H1 (cell line): Measurements from ENCODE around the gene OMA1. TPM values are rescaled to one million over a fixed set of nuclear protein-coding genes. Genes with fewer than 3 reads are reported as not detected.

Experiments
- CTCF ChIA-PET: fragments of 300-600 bp; sonication (Branson Sonifier 250); formaldehyde crosslinking; loops from one replicate; lab custom pipeline; 2021; ENCODE audit not compliant: partially characterized antibody; lab: Charles Lee
- POLR2A ChIA-PET: fragments of 300-600 bp; sonication (Branson Sonifier 250); formaldehyde crosslinking; loops from one replicate; lab custom pipeline; 2021; ENCODE audit warnings: inconsistent platforms; ENCODE audit not compliant: partially characterized antibody; lab: Charles Lee
- DNase-seq, 2 experiments: peaks; one replicate each; pipeline versions ENCODE4 v3.0.0 to v3.0.0-alpha.2; 2010 to 2022; ENCODE audit warnings: low spot score in 2 of 2, low read depth in 1 of 2, mixed read lengths in 1 of 2
- FAIRE-seq: peaks from 2 replicates; lab custom pipeline; 2011; peaks lifted over from hg19 to GRCh38; lab: Jason Lieb, UNC
- H2AFZ ChIP-seq: 2 replicates; pipeline ENCODE4 v1.8.1; 2012; ENCODE audit warnings: low read length, inconsistent platforms
- H2AK5ac ChIP-seq: 2 replicates; pipeline ENCODE4 v1.6.1; 2013; ENCODE audit warnings: low read depth, low read length
- H2BK120ac ChIP-seq: replicated peaks from 2 replicates; pipeline ENCODE3; 2013; ENCODE audit warnings: low read depth, low read length, inconsistent platforms
- H2BK12ac ChIP-seq: 2 replicates; pipeline ENCODE4 v1.6.1; 2013; ENCODE audit warnings: low read depth, low read length
- H2BK15ac ChIP-seq: 2 replicates; pipeline ENCODE4 v1.6.1; 2013; ENCODE audit warnings: low read length
- H2BK20ac ChIP-seq: 2 replicates; pipeline ENCODE4 v1.6.1; 2013; ENCODE audit warnings: low read length
- H2BK5ac ChIP-seq: 2 replicates; pipeline ENCODE4 v1.6.1; 2013; ENCODE audit warnings: low read depth, low read length
- H3K14ac ChIP-seq: 2 replicates; pipeline ENCODE4 v1.6.1; 2013; ENCODE audit warnings: inconsistent platforms; ENCODE audit not compliant: insufficient read length
- H3K18ac ChIP-seq: 2 replicates; pipeline ENCODE4 v1.6.1; 2013; ENCODE audit warnings: low read length; ENCODE audit errors: extremely low read depth
- H3K23ac ChIP-seq: 2 replicates; pipeline ENCODE4 v1.6.1; 2013; ENCODE audit warnings: inconsistent platforms; ENCODE audit not compliant: insufficient read length
- H3K23me2 ChIP-seq: 2 replicates; pipeline ENCODE4 v1.6.1; 2013; ENCODE audit warnings: low read depth, low read length
- H3K27ac ChIP-seq: 2 replicates; pipeline ENCODE4 v1.6.1; 2011; ENCODE audit warnings: low read depth, low read length, inconsistent platforms
- H3K27me3 ChIP-seq, 4 experiments: replicated peaks in 1 of 4; 1 replicate in 1 of 4; 2 replicates in 3 of 4; pipeline versions ENCODE4 v1.6.1 to v1.8.1; 2011 to 2013; ENCODE audit warnings: low read length in 3 of 4, mild to moderate bottlenecking in 3 of 4, inconsistent platforms in 2 of 4, mixed read lengths in 2 of 4, moderate library complexity in 1 of 4; ENCODE audit not compliant: control insufficient read depth in 3 of 4, insufficient read depth in 3 of 4; ENCODE audit errors: extremely low read depth in 1 of 4
- H3K36me3 ChIP-seq, 4 experiments: 2 replicates each; pipeline versions ENCODE4 v1.6.1 to v1.8.1; 2011 to 2013; ENCODE audit warnings: mild to moderate bottlenecking in 4 of 4, low read length in 3 of 4, moderate library complexity in 2 of 4, control low read depth in 1 of 4, inconsistent platforms in 1 of 4; ENCODE audit not compliant: insufficient read depth in 4 of 4, control insufficient read depth in 2 of 4
- H3K4ac ChIP-seq: replicated peaks from 2 replicates; pipeline ENCODE3; 2013; ENCODE audit warnings: low read length, low read depth, mixed read lengths, inconsistent platforms; ENCODE audit not compliant: insufficient read length
- H3K4me1 ChIP-seq, 4 experiments: replicated peaks in 1 of 4; 1 replicate in 1 of 4; 2 replicates in 3 of 4; pipeline versions ENCODE4 v1.6.1 to v1.8.1; 2011 to 2013; ENCODE audit warnings: low read length in 3 of 4, inconsistent platforms in 2 of 4, mixed read lengths in 1 of 4; ENCODE audit not compliant: insufficient read depth in 4 of 4, control insufficient read depth in 3 of 4
- H3K4me2 ChIP-seq, 2 experiments: 2 replicates each; pipeline versions ENCODE4 v1.6.1 to v1.8.1; 2011 to 2013; ENCODE audit warnings: low read depth in 2 of 2, low read length in 2 of 2, control low read depth in 1 of 2, inconsistent platforms in 1 of 2, mild to moderate bottlenecking in 1 of 2; ENCODE audit not compliant: insufficient read depth in 1 of 2
- H3K4me3 ChIP-seq, 4 experiments: fragments of 200-600, 300-600 bp in 1 of 4; sonication (generic), shearing (Covaris generic), sonication (Bioruptor Twin) in 1 of 4; 2 replicates each; pipeline versions ENCODE4 v1.5.1 to v1.8.1; 2011 to 2016; ENCODE audit warnings: low read length in 4 of 4, low read depth in 3 of 4, control low read depth in 2 of 4, inconsistent platforms in 2 of 4, mild to moderate bottlenecking in 2 of 4, mixed read lengths in 1 of 4, moderate library complexity in 1 of 4; ENCODE audit not compliant: insufficient read depth in 2 of 4; ENCODE audit errors: extremely low read depth in 1 of 4
- H3K56ac ChIP-seq: replicated peaks from 2 replicates; pipeline ENCODE3; 2013; ENCODE audit warnings: low read depth, mild to moderate bottlenecking, mixed read lengths, low read length, inconsistent platforms; ENCODE audit not compliant: insufficient read length
- H3K79me1 ChIP-seq: 2 replicates; pipeline ENCODE4 v1.6.1; 2013; ENCODE audit warnings: low read depth, low read length, control low read depth
- H3K79me2 ChIP-seq, 2 experiments: 2 replicates each; pipeline versions ENCODE4 v1.6.1 to v1.8.1; 2012 to 2013; ENCODE audit warnings: low read length in 2 of 2, mild to moderate bottlenecking in 2 of 2, inconsistent platforms in 1 of 2; ENCODE audit not compliant: insufficient read depth in 2 of 2, control insufficient read depth in 1 of 2
- H3K9ac ChIP-seq, 4 experiments: replicated peaks in 1 of 4; 1 replicate in 1 of 4; 2 replicates in 3 of 4; pipeline versions ENCODE4 v1.6.1 to v1.8.1; 2011 to 2013; ENCODE audit warnings: low read depth in 3 of 4, low read length in 3 of 4, control low read depth in 2 of 4, mild to moderate bottlenecking in 2 of 4, moderate library complexity in 2 of 4, inconsistent platforms in 1 of 4; ENCODE audit errors: extremely low read depth in 1 of 4
- H3K9me3 ChIP-seq, 2 experiments: 2 replicates each; pipeline versions ENCODE4 v1.6.1 to v1.8.1; 2012 to 2013; ENCODE audit warnings: mild to moderate bottlenecking in 2 of 2, moderate library complexity in 2 of 2, control low read depth in 1 of 2, inconsistent platforms in 1 of 2, low read depth in 1 of 2, low read length in 1 of 2, mixed read lengths in 1 of 2; ENCODE audit not compliant: insufficient read depth in 2 of 2
- H4K20me1 ChIP-seq, 2 experiments: replicated peaks in 1 of 2; 2 replicates each; pipeline versions ENCODE3 to v1.8.1; 2011 to 2013; ENCODE audit warnings: inconsistent platforms in 2 of 2, low read length in 2 of 2, mild to moderate bottlenecking in 1 of 2; ENCODE audit not compliant: insufficient read depth in 2 of 2, control insufficient read depth in 1 of 2
- H4K5ac ChIP-seq: 2 replicates; pipeline ENCODE4 v1.6.1; 2013; ENCODE audit warnings: low read length, low read depth, mixed read lengths, inconsistent platforms; ENCODE audit not compliant: insufficient read length
- H4K8ac ChIP-seq: 2 replicates; pipeline ENCODE4 v1.8.0; 2013; ENCODE audit warnings: mild to moderate bottlenecking, moderate library complexity, low read length, inconsistent platforms; ENCODE audit not compliant: insufficient read depth; ENCODE audit errors: extremely low read depth
- H4K91ac ChIP-seq: replicated peaks from 2 replicates; pipeline ENCODE3; 2013; ENCODE audit warnings: low read length, mixed read lengths, inconsistent platforms; ENCODE audit not compliant: insufficient read length
- ASH2L ChIP-seq: fragments of 200-600, 300-600 bp; sonication (generic); IDR thresholded peaks from one replicate; pipeline ENCODE4 v1.7.1; 2017; ENCODE audit warnings: low read length
- ATF2 ChIP-seq: IDR thresholded peaks from 2 replicates; pipeline ENCODE4 v1.6.1; 2012; ENCODE audit warnings: low read length, inconsistent platforms
- CBX5 ChIP-seq: fragments of 300-800, 300-1000 bp; sonication (generic); IDR thresholded peaks from 2 replicates; pipeline ENCODE4 v1.7.1; 2016; ENCODE audit warnings: antibody characterized with exemption, low read length, low read depth
- CHD2 ChIP-seq: IDR thresholded peaks from 2 replicates; pipeline ENCODE4 v1.6.1; 2012; ENCODE audit warnings: low read length, improper control_type of control experiment
- EP300 ChIP-seq, 2 experiments: IDR thresholded peaks; 1 replicate in 1 of 2; 2 replicates in 1 of 2; pipeline ENCODE4 v1.6.1; 2011 to 2012; ENCODE audit warnings: low read depth in 2 of 2, low read length in 2 of 2, mild to moderate bottlenecking in 2 of 2, borderline replicate concordance in 1 of 2, inconsistent platforms in 1 of 2, moderate library complexity in 1 of 2
- KDM1A ChIP-seq: fragments of 200-600, 300-600 bp; sonication (generic); IDR thresholded peaks from 2 replicates; pipeline ENCODE4 v1.7.1; 2016; ENCODE audit warnings: mild to moderate bottlenecking, low read length, borderline replicate concordance
- PHF8 ChIP-seq: fragments of 200-600 bp; sonication (generic); conservative IDR thresholded peaks from 2 replicates; pipeline ENCODE4 v1.7.1; 2012; ENCODE audit warnings: low read depth, mild to moderate bottlenecking, inconsistent platforms, low read length, moderate library complexity
- RNF2 ChIP-seq: fragments of 200-900, 300-1000 bp; sonication (generic); IDR thresholded peaks from 2 replicates; pipeline ENCODE4 v1.7.1; 2016; ENCODE audit warnings: borderline replicate concordance, low read depth, mild to moderate bottlenecking, antibody characterized with exemption, low read length; ENCODE audit not compliant: poor library complexity, severe bottlenecking; ENCODE audit errors: missing control alignments
- SAP30 ChIP-seq: fragments of 300-600 bp; sonication (generic); IDR thresholded peaks from 2 replicates; pipeline ENCODE4 v1.7.1; 2012; ENCODE audit warnings: low read length, moderate library complexity, mild to moderate bottlenecking, inconsistent platforms; ENCODE audit not compliant: insufficient read depth, insufficient replicate concordance
- SIX5 ChIP-seq: IDR thresholded peaks from 2 replicates; pipeline ENCODE4 v1.6.1; 2011; ENCODE audit warnings: mild to moderate bottlenecking, low read depth, low read length
- SP1 ChIP-seq: IDR thresholded peaks from 2 replicates; pipeline ENCODE4 v1.6.1; 2011; ENCODE audit warnings: low read depth, low read length
- SUZ12 ChIP-seq: fragments of 200-600 bp; sonication (generic); IDR thresholded peaks from 2 replicates; pipeline ENCODE4 v1.6.1; 2012; ENCODE audit warnings: mild to moderate bottlenecking, inconsistent platforms, low read length, moderate library complexity, mixed read lengths
- WGBS, 2 experiments: shearing (Covaris generic) in 1 of 2; methylation state at CpG; one replicate each; pipeline versions ENCODE4 v1.1.6 to v1.1.7; 2013 to 2015; ENCODE audit warnings: low lambda C conversion rate in 2 of 2, mixed read lengths in 2 of 2, inconsistent platforms in 1 of 2, low coverage in 1 of 2, missing lambda C conversion rate in 1 of 2; ENCODE audit not compliant: insufficient replicate concordance in 2 of 2, insufficient coverage in 1 of 2, insufficient read length in 1 of 2; ENCODE audit errors: extremely low coverage in 1 of 2, missing lambda C conversion rate in 1 of 2; 5-methylcytosine and 5-hydroxymethylcytosine counted together
- polyA plus RNA-seq, 7 experiments: library from polyadenylated mRNA; depleted of rRNA in 3 of 7; stranded (reverse) in 5 of 7; unstranded in 2 of 7; fragments of >200 nt in 5 of 7; fragments of 200-250 nt in 2 of 7; gene quantifications; 1 replicate in 5 of 7; 2 replicates in 1 of 7; 4 replicates in 1 of 7; pipeline versions ENCODE4 v1.2.1 to v1.2.3, GENCODE V29; 2011 to 2013; ENCODE audit warnings: missing spikeins in 2 of 7, mixed read lengths in 2 of 7
- total RNA-seq: library from RNA; stranded (reverse); fragmentation: NEBNext Ultra II Directional; extraction: Animal tissue kit (Norgen Biotek cat#: 25700); gene quantifications from 2 replicates; pipeline ENCODE4 v1.2.1, GENCODE V29; 2021

The OMA1 gene
- total and polyA plus RNA-seq, 2 of the 8 experiments (the other 6 are each of a cell fraction or from before 2014, with no cell fraction given), result 7.7 to 11.7 TPM

- no peak overlapping the region for H3K27ac ChIP-seq
- H3K23ac ChIP-seq, result no peak overlapping the region
- H3K36me3 ChIP-seq, result no peaks in the 10 kb centered on the region
- no peak overlapping the region for H2BK5ac ChIP-seq
- H3K4me2 ChIP-seq, result no peak overlapping the region
- H2AFZ ChIP-seq, result no peak overlapping the region
- no peak overlapping the region for H4K91ac ChIP-seq
- no peak overlapping the region for H3K4me3 ChIP-seq
- H3K56ac ChIP-seq, result no peak overlapping the region
- H3K79me2 ChIP-seq, result no peaks in the 10 kb centered on the region
- no peaks in the 10 kb centered on the region for H3K27me3 ChIP-seq
- WGBS, 2 experiments, result 85% methylated on average over 6 of the region's 6 CpGs; no CpG with 5 or more reads in 1 of the 2 experiments
- H4K8ac ChIP-seq, result no peak overlapping the region
- no peak overlapping the region for H2BK120ac ChIP-seq
- H3K14ac ChIP-seq, result no peak overlapping the region
- peaks cover 0 to 4% (median 1%) of the 10 kb centered on the region in 4 experiments; a peak in 1 of 7 replicates for H3K4me1 ChIP-seq
- POLR2A ChIA-PET, result no interaction called here
- H3K9me3 ChIP-seq, result no peaks in the 10 kb centered on the region
- H2BK15ac ChIP-seq, result no peak overlapping the region
- H4K20me1 ChIP-seq, result no peaks in the 10 kb centered on the region
- CTCF ChIA-PET, result interaction anchor here (1.0 kb wide), 1 partner anchor 31 kb away, joined by 3 read pairs; no protein-coding TSS in a partner anchor
- no peak overlapping the region for H2BK20ac ChIP-seq
- no peaks in the 10 kb centered on the region for H3K23me2 ChIP-seq
- H2AK5ac ChIP-seq, result no peak overlapping the region
- DNase-seq (no peak), FAIRE-seq (no peak)
- no peak overlapping the region for H3K9ac ChIP-seq
- no peak overlapping the region for H4K5ac ChIP-seq
- H3K79me1 ChIP-seq, result no peaks in the 10 kb centered on the region
- no peak overlapping the region for H2BK12ac ChIP-seq
- H3K18ac ChIP-seq, result no peak overlapping the region
- H3K4ac ChIP-seq, result no peak overlapping the region
- no peak for TF ChIP-seq EP300 (IDR thresholded peaks at IDR 0.05; ENCODE audit: borderline replicate concordance in 1 of 2, low read depth in 2 of 2, low read length in 2 of 2)
- TF ChIP-seq ATF2, result no peak
- no peak for TF ChIP-seq SUZ12
- no peak for TF ChIP-seq PHF8
- no peak for TF ChIP-seq CHD2
- TF ChIP-seq CBX5, result no peak
- TF ChIP-seq SIX5, result no peak
- no peak for TF ChIP-seq SAP30
- TF ChIP-seq SP1, result no peak
- no peak for TF ChIP-seq RNF2
- no peak for TF ChIP-seq ASH2L
- no peak for TF ChIP-seq KDM1A
Observed at GRCh38 chr1:58442114-58442513, 104.4 kb downstream of the OMA1 start.
